ENCODE data around the gene ASF1B. TPM values are rescaled to one million over a fixed set of nuclear protein-coding genes. Genes with fewer than 3 reads are reported as not detected.

Gene ASF1B
- total RNA-seq, 1 experiment from 2014 or later, result 117 TPM

DNA sequence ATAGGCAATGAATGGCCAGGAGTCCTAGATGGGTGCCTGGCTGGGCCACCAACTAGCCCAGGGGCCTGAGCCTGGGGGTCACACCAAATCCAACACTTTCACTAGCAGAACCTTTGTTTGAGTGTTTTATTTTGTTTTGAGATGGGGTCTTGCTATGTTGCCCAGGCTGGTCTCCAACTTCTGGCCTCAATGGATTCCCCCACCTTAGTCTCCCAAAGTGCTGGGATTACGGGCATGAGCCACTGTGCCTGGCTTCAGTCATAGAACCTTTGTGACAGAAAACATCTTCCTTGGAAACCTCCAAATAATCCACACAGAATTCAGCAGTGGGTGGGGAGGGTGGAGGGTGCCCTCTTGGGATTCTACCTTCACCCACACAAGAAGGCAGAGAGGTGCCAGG, 24.9 kb downstream of the ASF1B start:
- no peak for DNase-seq (ENCODE audit: low read depth)

GRCh38 chr19:14110650-14111049, 25.7 kb downstream of the ASF1B start:
- DNase-seq (ENCODE audit: low read depth), result no peak

- peak; percentile 60 for DNase-seq (ENCODE audit: low read depth)
Observed at GRCh38 chr19:14107581-14108461, 28.6 kb downstream of the ASF1B start.

GRCh38 chr19:14106840-14107239, 29.5 kb downstream of the ASF1B start:
- no peak for DNase-seq (ENCODE audit: low read depth)

DNA sequence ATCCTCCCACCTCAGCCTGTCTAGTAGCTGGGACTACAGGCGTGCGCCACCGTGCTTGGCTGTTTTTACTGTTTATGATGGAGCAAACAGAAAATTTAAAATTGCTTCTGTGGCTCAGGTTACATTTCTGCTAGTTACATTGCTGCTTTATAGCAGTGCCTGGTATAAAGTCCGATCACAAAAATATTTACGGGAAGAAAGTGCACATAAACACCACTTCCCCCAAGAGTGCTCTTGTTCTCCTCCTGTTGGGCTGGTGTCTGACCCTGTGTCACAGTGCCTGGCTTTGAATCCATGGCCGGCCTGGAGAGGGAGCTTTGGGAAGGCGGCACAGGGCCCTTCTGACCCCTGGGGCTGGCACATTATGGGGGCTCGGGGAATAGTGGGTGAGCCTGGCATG, 30.7 kb downstream of the ASF1B start:
- DNase-seq (ENCODE audit: low read depth), result no peak

DNA sequence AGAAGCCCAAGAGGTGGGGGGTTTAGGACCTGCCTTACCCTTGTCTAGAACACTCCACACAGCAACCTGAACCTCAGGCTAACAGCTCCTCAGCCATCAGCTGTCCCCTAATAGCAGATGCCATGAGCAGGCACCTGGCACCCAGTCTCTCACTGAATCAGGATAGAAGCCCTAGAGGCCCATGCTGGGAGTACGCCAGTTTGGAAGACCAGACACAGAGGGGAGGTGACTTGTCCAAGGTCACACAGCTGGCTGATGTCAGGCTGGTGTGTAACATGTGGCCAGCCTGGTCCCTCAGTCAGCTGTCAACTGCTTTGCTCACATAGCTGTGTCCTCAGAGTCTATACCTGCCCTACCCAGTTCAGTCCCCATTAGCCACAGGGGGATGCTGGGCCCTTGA, 33.1 kb downstream of the ASF1B start:
- no peak for DNase-seq (ENCODE audit: low read depth)

GRCh38 chr19:14102756-14103155, 33.6 kb downstream of the ASF1B start:
- DNase-seq (ENCODE audit: low read depth), result no peak

DNA sequence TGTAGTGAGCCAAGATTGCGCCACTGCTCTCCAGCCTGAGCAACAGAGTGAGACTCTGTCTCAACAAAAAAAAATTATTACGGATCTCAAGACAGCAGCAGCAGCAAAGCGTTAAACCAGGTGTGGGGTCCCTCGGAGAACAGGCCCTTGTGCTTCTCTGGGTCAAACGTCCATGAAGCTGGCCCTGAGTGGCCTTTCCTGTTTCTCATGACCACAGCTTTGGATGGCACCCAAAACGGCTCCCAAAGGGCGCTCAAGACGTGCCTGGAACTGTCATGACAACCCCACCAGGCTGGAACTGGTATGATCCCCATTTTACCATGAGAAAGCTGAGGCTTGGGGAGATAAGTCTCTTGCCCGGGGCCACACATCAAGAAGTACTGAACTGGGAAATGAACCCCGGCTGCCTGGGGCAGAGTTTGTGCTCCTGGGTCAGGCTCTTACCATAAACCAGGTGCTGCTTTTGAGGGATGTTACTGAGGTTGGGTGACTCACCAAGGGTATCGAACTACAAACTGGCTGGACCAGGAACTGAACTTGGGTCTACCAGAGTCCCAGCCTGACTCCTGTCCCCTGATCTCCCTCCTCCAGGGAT, 34.2 kb downstream of the ASF1B start:
- DNase-seq (ENCODE audit: low read depth), result peak; percentile 40

- no peak for DNase-seq (ENCODE audit: low read depth)
Observed at GRCh38 chr19:14101003-14101545, 35.3 kb downstream of the ASF1B start.

DNA sequence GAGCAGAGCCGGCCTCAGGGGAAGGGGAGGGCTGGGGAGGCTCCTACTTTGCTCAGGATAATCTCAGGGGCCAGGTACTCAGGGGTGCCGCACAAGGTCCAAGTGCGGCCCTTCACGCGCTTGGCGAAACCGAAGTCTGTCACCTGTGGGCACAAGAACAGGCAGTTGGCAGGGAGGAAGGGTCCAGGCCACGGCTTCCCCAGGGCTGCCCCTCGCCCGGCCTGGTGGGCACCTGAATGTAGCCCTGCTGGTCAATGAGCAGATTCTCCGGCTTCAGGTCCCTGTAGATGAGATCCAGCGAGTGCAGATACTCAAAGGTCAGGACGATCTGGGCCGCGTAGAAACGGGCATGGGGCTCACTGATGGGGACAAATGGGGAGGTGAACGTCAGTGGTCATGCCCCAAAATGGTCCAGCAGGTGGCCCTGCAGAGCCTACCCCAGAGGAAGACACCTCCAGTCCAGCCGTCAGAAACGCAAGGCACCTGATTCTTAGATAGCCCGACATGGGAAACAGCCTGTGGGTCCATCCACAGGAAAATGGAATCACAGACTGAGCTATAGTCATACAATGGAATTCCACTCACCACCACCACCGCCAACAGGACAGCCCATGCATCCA, 38.7 kb downstream of the ASF1B start:
- no peak for DNase-seq (ENCODE audit: low read depth)

GRCh38 chr19:14096272-14096992, 40.0 kb downstream of the ASF1B start:
- DNase-seq (ENCODE audit: low read depth), result no peak

GRCh38 chr19:14094854-14095253, 41.5 kb downstream of the ASF1B start:
- no peak for DNase-seq (ENCODE audit: low read depth)

GRCh38 chr19:14093117-14093823, 43.1 kb downstream of the ASF1B start:
- no peak for DNase-seq (ENCODE audit: low read depth)

DNA sequence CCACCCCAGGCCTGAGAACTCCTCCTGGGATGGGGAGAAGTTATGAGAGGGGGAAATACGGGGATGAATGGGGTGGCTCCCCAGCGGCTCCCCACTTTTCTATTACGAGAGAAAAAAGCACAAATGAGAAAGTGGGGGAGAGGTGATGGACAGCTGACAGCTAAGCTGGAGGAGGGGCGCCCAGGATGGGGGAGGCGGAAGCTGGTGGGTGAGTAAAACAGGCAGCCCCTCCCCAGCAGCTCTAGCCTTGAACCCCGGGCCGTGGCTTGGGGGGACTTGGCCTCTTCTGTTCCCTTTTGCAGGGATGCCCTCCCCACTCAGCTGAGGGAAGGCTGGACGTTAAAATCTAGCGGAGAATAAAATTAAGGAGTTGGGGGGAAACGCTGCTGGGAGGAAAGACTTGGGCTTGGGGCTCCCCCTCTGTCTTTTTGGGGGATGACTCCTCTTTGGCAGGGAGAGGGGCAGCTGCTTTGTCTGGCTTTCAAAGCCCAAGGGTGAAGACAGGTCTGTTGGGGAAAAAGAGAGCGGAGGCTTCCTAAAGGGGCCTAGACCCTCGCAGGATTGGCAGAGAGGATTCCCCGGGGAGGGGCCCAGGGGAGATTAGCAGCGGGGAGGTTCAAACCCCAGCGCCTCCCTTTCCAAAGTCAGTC, 44.5 kb downstream of the ASF1B start:
- DNase-seq (ENCODE audit: low read depth), result no peak

GRCh38 chr19:14091081-14091812, 45.1 kb downstream of the ASF1B start:
- DNase-seq (ENCODE audit: low read depth), result peak; percentile 56

DNA sequence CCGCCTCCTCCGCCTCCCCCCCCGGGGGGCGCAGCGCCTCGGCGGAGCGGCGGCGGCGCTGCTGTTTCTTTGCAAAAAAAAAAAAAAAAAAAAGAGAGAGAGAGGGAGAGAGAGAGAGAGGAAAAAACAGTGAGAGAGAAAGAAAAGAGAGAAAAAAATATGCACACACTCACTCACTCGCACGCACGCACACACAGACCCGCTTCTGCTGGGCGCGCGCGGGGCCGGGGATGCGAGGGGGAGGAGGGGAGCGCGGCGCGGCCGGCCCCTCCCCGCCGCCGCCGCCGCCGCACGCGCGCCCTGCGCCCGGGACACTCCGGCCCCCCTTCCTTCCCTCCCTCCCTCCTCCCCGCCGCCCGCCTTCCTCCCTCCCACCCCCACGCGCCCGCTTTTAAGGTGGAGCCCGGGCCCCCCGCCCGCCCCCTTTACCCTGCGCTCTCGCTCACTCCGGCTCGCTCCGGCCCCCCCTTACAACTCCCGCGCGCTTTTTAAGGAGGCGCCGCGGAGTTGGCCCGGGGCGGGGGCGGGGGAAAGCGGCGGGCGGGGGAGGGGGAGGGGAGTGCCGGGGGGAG, 45.8 kb downstream of the ASF1B start, which contains the start of gene SAMD1:
TSS of gene SAMD1 (minus strand) at position 243 of the 572 bp plus-strand sequence.
- peak; percentile 79 for DNase-seq (ENCODE audit: low read depth)

DNA sequence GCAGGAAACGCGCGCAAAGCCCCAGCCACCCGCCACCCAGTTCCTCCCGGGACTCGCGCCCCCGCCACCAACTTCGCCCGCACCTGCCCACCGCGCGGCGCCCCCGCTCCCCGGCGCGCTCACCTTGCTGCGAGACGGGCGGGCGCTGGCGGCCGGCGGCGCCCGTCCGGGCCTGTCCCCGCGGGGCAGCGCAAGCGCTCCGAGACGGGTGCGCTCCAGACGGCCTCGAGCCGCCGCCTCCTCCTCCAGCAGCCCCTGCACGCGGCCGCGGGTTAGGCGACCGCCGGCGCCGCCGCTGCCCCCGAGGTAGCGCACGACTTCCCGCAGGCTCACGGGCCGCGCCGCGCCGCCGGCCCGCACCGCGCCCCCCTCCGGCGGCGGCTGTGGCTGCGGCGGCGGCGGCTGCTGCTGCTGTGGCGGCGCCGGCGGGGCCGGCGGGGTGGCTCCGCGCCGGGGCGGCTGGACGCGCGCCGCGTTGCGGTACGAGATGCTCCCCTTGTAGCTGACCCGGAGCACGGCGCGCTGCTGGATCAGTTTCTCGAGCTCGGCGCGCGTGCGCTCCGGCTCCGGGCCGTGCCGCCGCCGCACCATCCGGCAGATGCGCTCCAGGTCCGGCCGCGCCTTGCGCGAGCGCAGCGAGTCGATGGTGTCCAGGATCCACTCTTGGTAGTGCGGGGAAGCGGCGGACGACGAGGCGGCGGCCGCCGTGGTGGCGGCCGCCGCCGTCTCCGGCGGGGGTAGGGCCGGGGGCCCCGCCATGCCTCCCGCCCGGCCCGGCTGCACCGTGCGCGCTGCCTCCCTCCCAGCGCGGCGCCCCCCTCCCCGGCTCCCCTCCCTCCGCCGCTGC, 46.5 kb downstream of the ASF1B start:
- DNase-seq (ENCODE audit: low read depth), result peak; percentile 59

DNA sequence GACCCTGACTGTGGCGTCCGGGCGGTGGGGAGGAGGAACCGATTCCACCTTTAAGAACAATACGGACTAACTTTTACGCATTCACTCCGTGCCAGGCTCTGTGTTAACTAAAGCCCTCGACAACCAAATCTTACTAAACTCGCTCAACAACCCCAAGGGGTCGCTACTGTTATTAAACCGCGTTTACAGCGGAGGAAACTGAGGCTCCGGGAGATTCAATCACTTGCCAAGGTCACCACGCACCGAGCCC, 47.1 kb downstream of the ASF1B start:
- DNase-seq (ENCODE audit: low read depth), result no peak
